Stimulated activated naive CD8-positive, alpha-beta T cell treated with anti-CD3 and anti-CD28 coated beads, Interleukin-15, Interleukin-2, amounts not matched to agents 100 U/mL and 50 U/mL, for 24 hours (primary cell): Measurements from ENCODE around the gene ODAD3.
"Not testable (repeated sequence)": the region's sequence is repeated elsewhere in the genome, so short reads cannot be mapped to it uniquely, and the experiment has no call there.

ENCODE experiments used
- ATAC-seq: fragments of 150-1000 bp; cut with Tn5 transposase; one replicate; pipeline ENCODE4 v1.10.0; 2021
- DNase-seq: peaks from one replicate; pipeline ENCODE4 v3.0.0; 2021

ODAD3 gene

GRCh38 chr19:11460207-11460606 lies 25.3 kb upstream of the ODAD3 start:
- ATAC-seq (no peak), DNase-seq (peak; percentile 33)

GRCh38 chr19:11458912-11459311 lies 24.0 kb upstream of the ODAD3 start:
- not testable (repeated sequence) for ATAC-seq

GRCh38 chr19:11458236-11458900 lies 23.4 kb upstream of the ODAD3 start:
- no peak for ATAC-seq
- no peak for DNase-seq

More at GRCh38 chr19:11458912-11459311, 24.0 kb upstream of the ODAD3 start:
- not testable (repeated sequence) for DNase-seq

DNA sequence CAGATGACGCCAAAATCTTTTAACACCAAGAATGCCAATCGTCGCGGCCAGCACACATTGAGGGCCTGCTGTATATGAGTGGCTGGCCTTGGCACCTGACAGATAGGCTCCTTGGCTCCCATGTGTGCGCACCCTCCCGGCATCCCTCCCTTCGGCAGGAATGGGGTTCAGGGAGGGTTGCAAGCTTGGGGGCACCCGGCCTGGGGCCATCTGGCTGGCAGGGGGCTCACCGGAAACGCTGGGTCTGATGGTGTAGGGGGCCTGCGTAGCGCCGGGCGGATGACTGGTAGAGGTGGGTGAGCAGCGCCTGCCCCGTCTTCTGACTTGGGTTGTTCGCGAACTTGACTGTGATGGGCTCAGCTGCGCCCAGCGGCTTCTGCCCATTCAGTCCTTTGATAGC lies 22.9 kb upstream of the ODAD3 start:
- DNase-seq (no peak), ATAC-seq (no peak)

DNA sequence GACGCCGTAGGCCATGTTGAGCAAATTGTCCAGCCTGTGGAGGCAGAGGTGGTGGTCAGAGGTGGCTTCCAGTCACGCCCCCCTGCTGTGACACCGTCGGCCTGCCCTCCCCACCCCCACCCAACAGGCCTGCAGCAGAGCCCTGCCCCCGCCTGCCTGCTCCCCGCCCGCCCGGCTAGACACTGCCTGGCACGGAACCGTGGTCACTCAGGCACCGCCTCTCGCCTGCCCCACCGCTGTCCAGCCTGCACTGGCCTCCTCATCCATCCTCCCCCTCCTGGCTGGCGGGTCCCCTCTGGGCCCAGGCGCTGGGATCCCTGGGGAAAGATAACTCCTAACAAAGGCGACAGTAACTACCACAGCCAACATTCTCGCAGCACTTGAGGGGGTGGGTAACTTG lies 22.2 kb upstream of the ODAD3 start:
- DNase-seq (no peak), ATAC-seq (peak; percentile 28)

DNA sequence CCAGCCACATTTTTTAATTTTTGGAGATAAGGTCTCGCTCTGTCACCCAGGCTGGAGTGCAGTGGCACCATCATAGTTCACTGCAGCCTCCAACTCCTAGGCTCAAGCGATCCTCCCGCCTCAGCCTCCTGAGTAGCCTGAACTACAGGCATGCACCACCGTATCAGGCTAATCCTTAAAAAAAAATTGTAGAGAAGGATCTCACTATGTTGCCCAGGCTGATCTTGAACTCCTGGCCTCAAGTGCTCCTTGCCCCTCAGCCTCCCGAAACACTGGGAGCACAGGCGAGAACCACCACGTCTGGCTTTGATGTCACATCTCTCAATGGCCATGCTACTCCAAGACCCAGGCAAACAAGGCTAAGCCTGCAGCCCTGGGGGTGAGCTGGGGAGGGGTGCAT lies 21.7 kb upstream of the ODAD3 start:
- no peak for DNase-seq
- ATAC-seq, result no peak

GRCh38 chr19:11455233-11455554 lies 20.3 kb upstream of the ODAD3 start:
- ATAC-seq, DNase-seq: not testable (repeated sequence)

GRCh38 chr19:11453468-11454341 lies 18.8 kb upstream of the ODAD3 start:
- peak; percentile 37 for DNase-seq
- ATAC-seq, result no peak

- DNase-seq (no peak), ATAC-seq (no peak)
Observed at GRCh38 chr19:11452620-11453310, 17.8 kb upstream of the ODAD3 start.

GRCh38 chr19:11451871-11452619 lies 17.1 kb upstream of the ODAD3 start:
- no peak for ATAC-seq
- no peak for DNase-seq

DNA sequence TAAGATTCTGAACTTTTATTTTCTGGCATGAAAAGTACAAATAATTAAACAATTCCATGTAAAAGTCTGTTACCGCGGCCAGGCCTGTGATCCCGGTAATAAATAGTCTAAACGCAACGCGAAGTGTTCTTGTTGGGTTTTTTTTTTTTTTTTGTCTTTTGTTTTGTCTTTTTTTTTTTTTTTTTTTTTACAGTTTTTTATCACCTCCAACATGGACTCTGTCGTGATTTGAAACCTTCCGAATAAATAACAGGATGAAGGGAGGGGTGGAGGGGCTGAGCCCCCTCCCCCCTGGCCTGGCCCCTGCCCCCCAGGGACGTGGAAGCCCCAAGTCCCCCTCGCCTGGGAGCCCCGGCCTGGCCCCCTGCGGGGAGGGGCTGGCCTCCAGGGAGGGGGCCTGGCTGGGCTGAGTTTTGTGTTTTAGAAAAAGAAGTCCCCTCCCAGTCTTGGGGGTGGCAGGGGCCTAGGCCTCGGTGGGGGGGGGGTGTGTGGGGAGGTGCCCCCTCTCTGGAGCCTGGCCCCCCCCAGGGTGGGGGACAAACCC lies 16.5 kb upstream of the ODAD3 start:
- ATAC-seq (no peak), DNase-seq (no peak)

DNA sequence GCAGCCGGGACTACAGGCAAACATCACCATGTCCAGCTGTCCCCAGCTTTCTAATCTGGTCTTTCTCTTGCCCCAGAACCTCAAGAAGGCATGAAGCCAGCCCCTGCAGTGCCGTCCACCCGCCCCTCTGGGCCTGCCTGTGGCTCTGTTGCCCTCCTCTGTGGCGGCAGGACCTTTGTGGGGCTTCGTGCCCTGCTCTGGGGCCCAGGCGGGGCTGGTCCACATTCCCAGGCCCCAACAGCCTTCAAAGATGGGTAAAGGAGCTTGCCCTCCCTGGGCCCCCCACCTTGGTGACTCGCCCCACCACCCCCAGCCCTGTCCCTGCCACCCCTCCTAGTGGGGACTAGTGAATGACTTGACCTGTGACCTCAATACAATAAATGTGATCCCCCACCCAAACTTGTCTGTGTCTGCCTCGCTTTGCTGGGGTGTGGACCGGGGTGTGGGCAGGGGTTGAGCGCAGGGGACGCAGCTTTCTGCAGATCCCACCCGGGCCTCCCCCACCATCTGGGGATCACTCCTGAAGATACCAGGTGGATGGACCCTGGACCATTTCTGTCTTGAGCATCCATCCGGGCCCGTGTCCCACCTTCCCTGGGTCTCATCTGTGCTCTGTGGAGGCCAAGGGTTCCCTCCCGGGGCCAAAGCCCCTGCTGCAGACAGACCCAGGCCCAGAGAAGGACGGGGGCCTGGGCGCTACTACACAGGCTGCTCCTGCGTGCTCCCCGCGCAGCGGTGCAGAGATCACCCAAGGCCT lies 15.8 kb upstream of the ODAD3 start:
- no peak for DNase-seq
- ATAC-seq, result no peak

DNA sequence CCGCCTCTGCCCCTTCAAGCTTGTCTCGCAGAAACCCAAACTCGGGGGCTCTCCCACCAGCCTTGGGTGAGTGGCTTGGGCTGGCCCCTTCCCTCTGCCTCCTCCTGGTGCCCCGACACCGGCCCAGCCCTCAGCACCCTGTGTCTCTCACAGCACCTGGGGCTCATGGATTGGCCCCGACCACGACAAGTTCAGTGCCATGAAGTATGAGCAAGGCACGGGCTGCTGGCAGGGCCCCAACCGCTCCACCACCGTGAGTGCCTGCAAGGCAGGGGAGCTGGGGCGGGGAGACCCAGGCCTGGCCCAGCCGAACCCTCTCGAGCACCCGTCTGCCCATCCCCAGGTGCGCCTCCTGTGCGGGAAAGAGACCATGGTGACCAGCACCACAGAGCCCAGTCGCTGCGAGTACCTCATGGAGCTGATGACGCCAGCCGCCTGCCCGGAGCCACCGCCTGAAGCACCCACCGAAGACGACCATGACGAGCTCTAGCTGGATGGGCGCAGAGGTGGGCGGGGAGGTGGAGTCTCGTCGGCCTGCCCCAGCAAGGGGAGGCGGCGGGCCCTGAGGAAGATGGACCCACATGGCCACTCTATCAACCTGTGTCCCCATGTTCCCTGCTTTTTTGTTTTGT lies 14.1 kb upstream of the ODAD3 start:
- ATAC-seq, result no peak
- no peak for DNase-seq

DNA sequence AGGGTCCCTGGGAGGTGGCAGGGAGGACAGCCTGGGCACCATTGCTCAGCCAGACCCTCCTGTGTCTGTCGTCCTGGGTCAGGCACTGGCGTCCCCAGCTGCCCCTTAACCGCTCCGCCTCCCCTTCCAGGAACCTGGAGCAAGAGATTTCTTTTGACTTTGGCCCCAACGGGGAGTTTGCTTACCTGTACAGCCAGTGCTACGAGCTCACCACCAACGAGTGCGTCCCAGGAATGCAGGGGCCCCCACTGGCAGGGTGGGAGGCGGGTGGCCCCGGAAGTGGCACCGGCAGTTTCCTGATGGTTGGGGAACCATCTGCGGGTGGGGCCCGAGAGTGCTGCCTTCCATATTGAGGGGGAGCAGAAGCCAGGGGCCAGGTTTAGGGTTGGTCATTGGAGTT lies 13.5 kb upstream of the ODAD3 start:
- DNase-seq, result no peak

DNA sequence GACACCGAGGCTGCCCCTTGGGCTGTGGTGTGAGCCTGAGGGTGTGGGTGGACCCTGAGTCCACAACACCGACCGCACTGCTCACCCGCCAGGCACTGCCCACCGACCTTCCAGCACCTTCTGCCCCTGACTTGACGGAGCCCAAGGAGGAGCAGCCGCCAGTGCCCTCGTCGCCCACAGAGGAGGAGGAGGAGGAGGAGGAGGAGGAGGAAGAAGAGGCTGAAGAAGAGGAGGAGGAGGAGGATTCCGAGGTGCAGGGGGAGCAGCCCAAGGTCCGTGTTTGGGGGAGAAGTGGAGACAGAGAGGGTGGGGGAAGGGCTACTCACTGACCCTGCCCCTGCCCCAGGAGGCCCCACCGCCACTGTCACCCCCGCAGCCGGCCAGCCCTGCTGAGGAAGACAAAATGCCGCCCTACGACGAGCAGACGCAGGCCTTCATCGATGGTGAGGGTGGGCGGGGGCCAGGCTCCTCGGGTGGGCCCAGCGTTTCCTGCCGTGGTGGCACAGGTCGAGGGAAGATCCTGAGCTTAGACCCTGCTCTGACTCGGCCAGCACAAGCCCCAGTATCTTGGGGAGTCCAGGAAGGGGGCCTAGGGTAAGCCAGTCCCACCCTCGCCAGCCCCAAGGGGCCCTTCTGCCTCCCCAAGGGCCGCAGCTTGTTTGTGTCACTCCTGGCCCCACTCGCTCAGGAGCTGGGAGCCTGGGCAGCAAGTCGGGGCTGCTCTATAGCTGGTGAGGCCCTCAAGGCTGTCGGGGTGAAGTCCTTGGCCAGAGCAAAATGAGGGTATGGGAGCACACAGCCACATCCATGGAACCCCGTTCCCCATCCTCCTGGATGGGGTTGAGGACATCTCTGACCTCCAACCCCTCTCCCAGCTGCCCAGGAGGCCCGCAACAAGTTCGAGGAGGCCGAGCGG lies 12.7 kb upstream of the ODAD3 start:
- ATAC-seq (no peak), DNase-seq (no peak)

More for the DNA sequence above, 13.5 kb upstream of the ODAD3 start:
- ATAC-seq, result no peak

DNA sequence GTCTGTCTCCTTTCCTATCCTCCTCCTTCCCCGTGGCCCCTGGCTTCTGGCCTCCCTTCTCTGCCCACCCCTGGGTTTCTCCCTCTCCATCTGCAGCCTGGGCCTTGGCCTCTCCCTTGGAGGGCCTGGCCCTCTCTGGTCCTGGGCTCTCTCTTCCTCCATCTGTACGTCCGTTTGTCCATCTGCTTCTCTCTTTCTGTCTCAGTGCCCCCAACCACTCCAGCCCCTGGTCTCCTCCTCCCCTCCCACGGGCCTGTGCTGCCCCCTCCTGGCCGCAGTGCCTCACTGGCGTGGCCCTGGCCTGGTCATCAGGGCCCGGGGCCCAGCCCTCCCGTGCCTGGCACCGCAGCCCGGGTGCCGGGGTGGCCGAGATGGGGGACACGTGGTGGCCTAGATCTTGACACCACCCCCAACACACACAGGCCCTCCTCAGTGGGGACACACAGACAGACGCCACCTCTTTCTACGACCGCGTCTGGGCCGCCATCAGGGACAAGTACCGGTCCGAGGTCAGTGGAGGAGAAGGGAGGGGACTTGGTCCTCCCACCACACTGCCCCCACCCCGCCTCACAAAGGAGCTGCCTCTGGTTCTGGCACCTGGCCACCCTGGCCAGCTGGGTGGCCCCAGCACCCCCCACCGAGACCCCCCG lies 11.9 kb upstream of the ODAD3 start:
- ATAC-seq, result peak; percentile 40
- peak; percentile 66 for DNase-seq

GRCh38 chr19:11446271-11446651 lies 11.3 kb upstream of the ODAD3 start:
- no peak for ATAC-seq
- no peak for DNase-seq

- DNase-seq (no peak), ATAC-seq (no peak)
Observed at GRCh38 chr19:11445141-11445540, 10.2 kb upstream of the ODAD3 start.

DNA sequence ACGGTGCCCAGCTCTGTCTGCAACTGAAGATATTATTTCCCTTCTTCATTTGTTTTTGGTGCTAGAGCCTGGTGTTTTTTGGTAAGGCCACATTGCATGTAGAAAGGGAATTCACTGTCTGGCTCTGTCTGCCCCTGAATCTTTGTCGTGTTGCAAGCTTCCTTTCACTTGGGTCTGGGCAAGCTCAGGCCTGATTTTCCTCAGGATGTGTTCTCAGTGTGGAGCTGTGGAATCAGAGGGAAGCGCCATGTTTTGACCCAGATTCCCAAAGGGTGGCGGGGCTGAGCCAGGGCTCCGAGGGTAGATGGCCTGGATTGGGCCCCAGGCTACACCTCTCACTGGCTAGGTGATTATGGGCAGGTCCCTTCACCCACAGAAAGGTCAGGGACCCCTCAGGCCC lies 9.1 kb upstream of the ODAD3 start:
- no peak for DNase-seq
- ATAC-seq, result no peak
